HAP-1 (cell line): ENCODE results near the gene SRRM1.
"Not testable (repeated sequence)": the region's sequence is repeated elsewhere in the genome, so short reads cannot be mapped to it uniquely, and the experiment has no call there.

ENCODE experiments used
- DNase-seq, 2 experiments: peaks; one replicate each; pipeline ENCODE4 v3.0.0-alpha.2; 2016 to 2020; ENCODE audit warnings: low spot score in 2 of 2
- H3K27me3 ChIP-seq: fragments of 250-450 bp; sonication (Bioruptor Pico); 2 replicates; pipeline ENCODE4 v1.5.1; 2020; ENCODE audit warnings: low read depth, mild to moderate bottlenecking, moderate library complexity
- H3K36me3 ChIP-seq: fragments of 250-450 bp; sonication (Bioruptor Pico); replicated peaks from 2 replicates; pipeline ENCODE4 v1.5.1; 2020; ENCODE audit warnings: mild to moderate bottlenecking
- H3K4me1 ChIP-seq: fragments of 250-450 bp; sonication (Bioruptor Pico); 2 replicates; pipeline ENCODE4 v1.5.1; 2020; ENCODE audit warnings: mild to moderate bottlenecking
- H3K4me3 ChIP-seq: fragments of 250-450 bp; sonication (Bioruptor Pico); 2 replicates; pipeline ENCODE4 v1.5.1; 2020; ENCODE audit warnings: mild to moderate bottlenecking, moderate library complexity
- H3K9me3 ChIP-seq: fragments of 250-450 bp; sonication (Bioruptor Pico); 2 replicates; pipeline ENCODE4 v1.5.1; 2020; ENCODE audit warnings: mild to moderate bottlenecking, moderate library complexity
- in situ Hi-C: fragments of 300-500 bp; cut with MboI; formaldehyde crosslinking; loops from 3 replicates; pipeline ENCODE4 v1.14.3; 2020; ENCODE audit warnings: low sequenced_read_pairs, inconsistent platforms, mixed read lengths

The SRRM1 gene

DNA sequence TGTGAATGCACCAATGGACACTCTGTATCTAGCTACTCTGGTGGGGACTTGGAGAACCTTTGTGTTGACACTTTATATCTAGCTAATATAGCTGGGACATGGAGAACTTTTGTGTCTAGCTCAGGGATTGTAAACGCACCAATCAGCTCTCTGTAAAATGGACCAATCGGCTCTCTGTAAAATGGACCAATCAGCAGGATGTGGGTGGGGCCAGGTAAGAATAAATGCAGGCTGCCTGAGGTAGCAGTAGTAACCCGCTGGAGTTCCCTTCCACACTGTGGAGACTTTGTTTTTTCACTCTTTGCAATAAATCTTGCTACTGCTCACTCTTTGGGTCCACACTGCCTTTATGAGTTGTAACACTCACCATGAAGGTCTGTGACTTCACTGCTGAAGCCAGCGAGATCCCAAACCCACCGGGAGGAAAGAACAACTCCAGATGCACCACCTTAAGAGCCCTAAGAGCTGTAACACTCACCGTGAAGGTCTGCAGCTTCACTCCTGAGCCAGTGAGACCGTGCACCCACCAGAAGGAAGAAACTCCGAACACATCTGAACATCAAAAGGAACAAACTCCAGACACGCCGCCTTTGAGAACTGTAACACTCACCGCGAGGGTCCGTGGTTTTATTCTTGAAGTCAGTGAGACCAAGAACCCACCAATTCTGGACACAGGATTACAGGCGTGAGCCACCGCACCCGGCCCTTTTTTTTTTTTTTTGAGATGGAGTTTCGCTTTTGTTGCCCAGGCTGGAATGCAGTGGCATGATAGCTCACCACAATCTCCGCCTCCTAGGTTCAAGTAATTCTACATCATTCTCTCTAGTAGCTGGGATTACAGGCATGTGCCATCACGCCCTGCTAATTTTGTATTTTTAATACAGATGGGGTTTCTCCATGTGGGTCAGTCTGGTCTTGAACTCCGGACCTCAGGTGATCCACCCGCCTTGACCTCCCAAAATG lies 79.3 kb downstream of the SRRM1 start:
- H3K9me3 ChIP-seq, H3K4me1 ChIP-seq, in situ Hi-C loops, DNase-seq, H3K36me3 ChIP-seq, H3K4me3 ChIP-seq, H3K27me3 ChIP-seq: not testable (repeated sequence)
